ENCODE results near the gene FAM151B.

FAM151B gene

DNA sequence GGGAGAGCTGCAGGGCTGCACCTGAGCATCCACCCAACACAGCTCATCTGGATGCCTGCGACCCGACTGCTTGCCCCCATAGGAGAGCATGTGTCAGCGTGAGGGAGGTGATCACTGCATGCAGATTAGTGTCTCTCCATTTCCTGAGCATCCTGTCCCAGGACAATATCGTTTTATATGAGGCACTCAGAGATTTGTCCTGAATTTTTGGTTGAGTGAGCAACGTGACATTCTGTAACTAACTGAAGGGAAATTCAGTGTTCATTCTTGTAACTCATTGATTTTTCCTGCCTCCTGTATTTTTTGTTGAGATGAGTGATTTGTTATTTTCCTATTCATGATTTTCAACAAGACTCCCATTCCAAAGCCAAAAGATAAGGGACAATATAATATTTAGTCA is 102.9 kb downstream of the FAM151B start:
- no peak for ATAC-seq

GRCh38 chr5:80591352-80591751 is 103.5 kb downstream of the FAM151B start:
- TF ChIP-seq CSDC2 (CRISPR knock-in tag; IDR thresholded peaks at IDR 0.05) = no peak
- no peak for TF ChIP-seq TOX (CRISPR knock-in tag; IDR thresholded peaks at IDR 0.05; ENCODE audit: borderline replicate concordance)
- TF ChIP-seq ZNF70 (CRISPR knock-in tag; IDR thresholded peaks at IDR 0.05) = no peak
- TF ChIP-seq ZNF565 (CRISPR knock-in tag; conservative IDR thresholded peaks at IDR 0.05; ENCODE audit: low read depth) = no peak
- no peak for ATAC-seq

More for the DNA sequence above, 102.9 kb downstream of the FAM151B start:
- TF ChIP-seq CSRNP3 (CRISPR knock-in tag; IDR thresholded peaks at IDR 0.05) (no peak), PPARA (CRISPR knock-in tag; IDR thresholded peaks at IDR 0.05; ENCODE audit: borderline replicate concordance) (no peak), ZFP30 (CRISPR knock-in tag; IDR thresholded peaks at IDR 0.05) (no peak), ZNF8 (CRISPR knock-in tag; IDR thresholded peaks at IDR 0.05) (no peak), TCF4 (CRISPR knock-in tag; IDR thresholded peaks at IDR 0.05; ENCODE audit: borderline replicate concordance) (no peak), ZC3H10 (CRISPR knock-in tag; IDR thresholded peaks at IDR 0.05) (no peak), TOX (CRISPR knock-in tag; IDR thresholded peaks at IDR 0.05; ENCODE audit: borderline replicate concordance) (no peak), GLIS3 (CRISPR knock-in tag; IDR thresholded peaks at IDR 0.05) (no peak), SNAI2 (CRISPR knock-in tag; IDR thresholded peaks at IDR 0.05) (no peak), ZNF565 (CRISPR knock-in tag; conservative IDR thresholded peaks at IDR 0.05; ENCODE audit: low read depth) (no peak), ZFP3 (CRISPR knock-in tag; IDR thresholded peaks at IDR 0.05) (no peak), BACH2 (CRISPR knock-in tag; IDR thresholded peaks at IDR 0.05; ENCODE audit: borderline replicate concordance) (no peak), ARNTL (CRISPR knock-in tag; IDR thresholded peaks at IDR 0.05; ENCODE audit: borderline replicate concordance, low read depth) (no peak), RARB (CRISPR knock-in tag; IDR thresholded peaks at IDR 0.05) (no peak), ESRRG (CRISPR knock-in tag; IDR thresholded peaks at IDR 0.05) (no peak)
- TF ChIP-seq, protein P1, sequence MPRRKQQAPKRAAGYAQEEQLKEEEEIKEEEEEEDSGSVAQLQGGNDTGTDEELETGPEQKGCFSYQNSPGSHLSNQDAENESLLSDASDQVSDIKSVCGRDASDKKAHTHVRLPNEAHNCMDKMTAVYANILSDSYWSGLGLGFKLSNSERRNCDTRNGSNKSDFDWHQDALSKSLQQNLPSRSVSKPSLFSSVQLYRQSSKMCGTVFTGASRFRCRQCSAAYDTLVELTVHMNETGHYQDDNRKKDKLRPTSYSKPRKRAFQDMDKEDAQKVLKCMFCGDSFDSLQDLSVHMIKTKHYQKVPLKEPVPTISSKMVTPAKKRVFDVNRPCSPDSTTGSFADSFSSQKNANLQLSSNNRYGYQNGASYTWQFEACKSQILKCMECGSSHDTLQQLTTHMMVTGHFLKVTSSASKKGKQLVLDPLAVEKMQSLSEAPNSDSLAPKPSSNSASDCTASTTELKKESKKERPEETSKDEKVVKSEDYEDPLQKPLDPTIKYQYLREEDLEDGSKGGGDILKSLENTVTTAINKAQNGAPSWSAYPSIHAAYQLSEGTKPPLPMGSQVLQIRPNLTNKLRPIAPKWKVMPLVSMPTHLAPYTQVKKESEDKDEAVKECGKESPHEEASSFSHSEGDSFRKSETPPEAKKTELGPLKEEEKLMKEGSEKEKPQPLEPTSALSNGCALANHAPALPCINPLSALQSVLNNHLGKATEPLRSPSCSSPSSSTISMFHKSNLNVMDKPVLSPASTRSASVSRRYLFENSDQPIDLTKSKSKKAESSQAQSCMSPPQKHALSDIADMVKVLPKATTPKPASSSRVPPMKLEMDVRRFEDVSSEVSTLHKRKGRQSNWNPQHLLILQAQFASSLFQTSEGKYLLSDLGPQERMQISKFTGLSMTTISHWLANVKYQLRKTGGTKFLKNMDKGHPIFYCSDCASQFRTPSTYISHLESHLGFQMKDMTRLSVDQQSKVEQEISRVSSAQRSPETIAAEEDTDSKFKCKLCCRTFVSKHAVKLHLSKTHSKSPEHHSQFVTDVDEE (CRISPR knock-in tag; IDR thresholded peaks at IDR 0.05) = no peak
- TF ChIP-seq, protein P2, sequence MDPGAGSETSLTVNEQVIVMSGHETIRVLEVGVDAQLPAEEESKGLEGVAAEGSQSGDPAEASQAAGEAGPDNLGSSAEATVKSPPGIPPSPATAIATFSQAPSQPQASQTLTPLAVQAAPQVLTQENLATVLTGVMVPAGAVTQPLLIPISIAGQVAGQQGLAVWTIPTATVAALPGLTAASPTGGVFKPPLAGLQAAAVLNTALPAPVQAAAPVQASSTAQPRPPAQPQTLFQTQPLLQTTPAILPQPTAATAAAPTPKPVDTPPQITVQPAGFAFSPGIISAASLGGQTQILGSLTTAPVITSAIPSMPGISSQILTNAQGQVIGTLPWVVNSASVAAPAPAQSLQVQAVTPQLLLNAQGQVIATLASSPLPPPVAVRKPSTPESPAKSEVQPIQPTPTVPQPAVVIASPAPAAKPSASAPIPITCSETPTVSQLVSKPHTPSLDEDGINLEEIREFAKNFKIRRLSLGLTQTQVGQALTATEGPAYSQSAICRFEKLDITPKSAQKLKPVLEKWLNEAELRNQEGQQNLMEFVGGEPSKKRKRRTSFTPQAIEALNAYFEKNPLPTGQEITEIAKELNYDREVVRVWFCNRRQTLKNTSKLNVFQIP (CRISPR knock-in tag; IDR thresholded peaks at IDR 0.05; ENCODE audit: borderline replicate concordance, low read depth) = no peak
- TF ChIP-seq, protein P3, sequence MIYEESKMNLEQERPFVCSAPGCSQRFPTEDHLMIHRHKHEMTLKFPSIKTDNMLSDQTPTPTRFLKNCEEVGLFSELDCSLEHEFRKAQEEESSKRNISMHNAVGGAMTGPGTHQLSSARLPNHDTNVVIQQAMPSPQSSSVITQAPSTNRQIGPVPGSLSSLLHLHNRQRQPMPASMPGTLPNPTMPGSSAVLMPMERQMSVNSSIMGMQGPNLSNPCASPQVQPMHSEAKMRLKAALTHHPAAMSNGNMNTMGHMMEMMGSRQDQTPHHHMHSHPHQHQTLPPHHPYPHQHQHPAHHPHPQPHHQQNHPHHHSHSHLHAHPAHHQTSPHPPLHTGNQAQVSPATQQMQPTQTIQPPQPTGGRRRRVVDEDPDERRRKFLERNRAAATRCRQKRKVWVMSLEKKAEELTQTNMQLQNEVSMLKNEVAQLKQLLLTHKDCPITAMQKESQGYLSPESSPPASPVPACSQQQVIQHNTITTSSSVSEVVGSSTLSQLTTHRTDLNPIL (CRISPR knock-in tag; IDR thresholded peaks at IDR 0.05; ENCODE audit: low read depth) = no peak

DNA sequence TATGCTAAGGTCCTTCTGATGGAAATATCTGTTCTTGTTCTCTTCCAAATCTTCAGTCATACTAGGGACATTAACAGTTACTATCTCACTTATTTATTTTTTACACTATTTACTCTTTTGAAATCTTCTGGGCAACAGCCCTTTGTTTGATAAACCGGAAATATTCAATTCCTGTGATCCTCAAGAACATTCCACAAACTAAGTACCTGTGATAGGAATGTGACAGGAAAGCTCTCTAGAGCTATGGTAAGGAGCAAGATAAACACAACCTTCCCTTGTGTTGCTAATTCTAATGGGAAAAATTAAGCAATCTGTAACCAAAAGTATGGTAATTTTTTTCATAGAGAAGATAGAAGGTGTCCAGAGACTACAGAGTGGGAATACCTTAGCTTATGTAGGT is 104.2 kb downstream of the FAM151B start:
- TF ChIP-seq ZC3H10 (CRISPR knock-in tag; IDR thresholded peaks at IDR 0.05) (no peak), BACH2 (CRISPR knock-in tag; IDR thresholded peaks at IDR 0.05; ENCODE audit: borderline replicate concordance) (no peak), CSDC2 (CRISPR knock-in tag; IDR thresholded peaks at IDR 0.05) (no peak), PPARA (CRISPR knock-in tag; IDR thresholded peaks at IDR 0.05; ENCODE audit: borderline replicate concordance) (no peak), ZNF8 (CRISPR knock-in tag; IDR thresholded peaks at IDR 0.05) (no peak), SNAI2 (CRISPR knock-in tag; IDR thresholded peaks at IDR 0.05) (no peak), RARB (CRISPR knock-in tag; IDR thresholded peaks at IDR 0.05) (no peak), ZFP30 (CRISPR knock-in tag; IDR thresholded peaks at IDR 0.05) (no peak), ISL1 (CRISPR knock-in tag; IDR thresholded peaks at IDR 0.05) (no peak)
- TF ChIP-seq, protein P2 (CRISPR knock-in tag; IDR thresholded peaks at IDR 0.05; ENCODE audit: borderline replicate concordance, low read depth) = no peak
- no peak for ATAC-seq

Measured in SK-N-SH treated with all-trans-retinoic acid at 6 μM for 48 hours (cell line).